ENCODE data around the gene SPOP. TPM values are rescaled to one million over a fixed set of nuclear protein-coding genes. Genes with fewer than 3 reads are reported as not detected.

SPOP gene
- total and polyA plus RNA-seq, 2 experiments from 2014 or later: 13.9 to 18.6 TPM

GRCh38 chr17:49580981-49581647 is 96.8 kb downstream of the SPOP start:
- peaks cover 14% of the 10 kb centered on the region for H3K27me3 ChIP-seq (ENCODE audit: insufficient read depth)
- peaks cover 17% of the 10 kb centered on the region for H3K27me3 Mint-ChIP-seq (ENCODE audit: insufficient read depth, low read depth, poor library complexity)
- no peaks in the 10 kb centered on the region for H3K36me3 ChIP-seq (ENCODE audit: insufficient read depth)
- no peak overlapping the region for H3K4me3 ChIP-seq
- peaks cover 24% of the 10 kb centered on the region for H3K4me1 Mint-ChIP-seq
- 0 out of 2 replicates have a peak, but pooled peaks cover 3% of the 10 kb centered on the region for H3F3A ChIP-seq (replicated peaks; ENCODE audit: low read depth)
- DNase-seq (ENCODE audit: low spot score) (no peak), ATAC-seq (no peak)
- no peaks in the 10 kb centered on the region for H3K9me2 ChIP-seq (ENCODE audit: insufficient read depth)
- no peaks in the 10 kb centered on the region for H3K79me2 ChIP-seq (replicated peaks; ENCODE audit: insufficient read depth)
- H2AFZ ChIP-seq: no peak overlapping the region
- H3K36me3 Mint-ChIP-seq (ENCODE audit: low read depth): no peaks in the 10 kb centered on the region; the same call in 2 of the 3 replicates
- H3K27ac Mint-ChIP-seq: 0 out of 2 replicates have a peak overlapping the region, but pooled peaks have one; percentile 44
- H3K4me3 Mint-ChIP-seq: no peak overlapping the region
- no peaks in the 10 kb centered on the region for H3K4me1 ChIP-seq (ENCODE audit: insufficient read depth)
- H3K4me2 ChIP-seq: no peak overlapping the region
- no peak for TF ChIP-seq CREB1 (CRISPR knock-in tag; IDR thresholded peaks at IDR 0.05; ENCODE audit: low read depth)
- TF ChIP-seq NANOG (IDR thresholded peaks at IDR 0.05; ENCODE audit: borderline replicate concordance): no peak
- TF ChIP-seq REST (IDR thresholded peaks at IDR 0.05; ENCODE audit: unreplicated experiment): no peak
- no peak for TF ChIP-seq ZNF462 (CRISPR knock-in tag; IDR thresholded peaks at IDR 0.05)
- TF ChIP-seq ZNF331 (CRISPR knock-in tag; IDR thresholded peaks at IDR 0.05; ENCODE audit: low read depth): no peak
- no peak for TF ChIP-seq EZH2phosphoT487 (IDR thresholded peaks at IDR 0.05; ENCODE audit: unreplicated experiment)
- TF ChIP-seq STAT1 (IDR thresholded peaks at IDR 0.05; ENCODE audit: unreplicated experiment): no peak
- TF ChIP-seq JUNB (IDR thresholded peaks at IDR 0.05; ENCODE audit: unreplicated experiment): no peak
- no peak overlapping the region for H3K27ac ChIP-seq (ENCODE audit: low read depth)
- no peaks in the 10 kb centered on the region; the same call in 1 of the 2 replicates for H4K20me1 ChIP-seq (replicated peaks; ENCODE audit: insufficient read depth)
- H3K9me3 Mint-ChIP-seq: no peaks in the 10 kb centered on the region

Data from GM23338 (cell line).